ENCODE measurements around the gene ABHD16B.
"Not testable (repeated sequence)": the region's sequence is repeated elsewhere in the genome, so short reads cannot be mapped to it uniquely, and the experiment has no call there.

ABHD16B gene

GRCh38 chr20:63835021-63835858 lies 26.1 kb upstream of the ABHD16B start:
- DNase-seq: no peak

- no peak for DNase-seq
Observed at GRCh38 chr20:63836458-63837344, 24.6 kb upstream of the ABHD16B start.

- no peak for DNase-seq
Observed at GRCh38 chr20:63837479-63837878, 23.8 kb upstream of the ABHD16B start.

- no peak for DNase-seq
Observed at GRCh38 chr20:63839620-63840019, 21.7 kb upstream of the ABHD16B start.

- DNase-seq: no peak
Observed at GRCh38 chr20:63840405-63840828, 20.9 kb upstream of the ABHD16B start.

GRCh38 chr20:63842258-63842657 lies 19.0 kb upstream of the ABHD16B start:
- DNase-seq: no peak

GRCh38 chr20:63843222-63843621 lies 18.1 kb upstream of the ABHD16B start:
- DNase-seq: no peak

- DNase-seq: no peak
Observed at GRCh38 chr20:63843778-63844177, 17.5 kb upstream of the ABHD16B start.

GRCh38 chr20:63844511-63844991 lies 16.7 kb upstream of the ABHD16B start:
- DNase-seq: no peak

- no peak for DNase-seq
Observed at GRCh38 chr20:63846128-63846771, 15.0 kb upstream of the ABHD16B start.

GRCh38 chr20:63846888-63847236 lies 14.4 kb upstream of the ABHD16B start:
- no peak for DNase-seq

GRCh38 chr20:63847237-63848002 lies 13.9 kb upstream of the ABHD16B start:
- no peak for DNase-seq

GRCh38 chr20:63848003-63848911 lies 13.0 kb upstream of the ABHD16B start:
- no peak for DNase-seq

- DNase-seq: peak; percentile 65
Observed at GRCh38 chr20:63850689-63851547, 10.4 kb upstream of the ABHD16B start.

- not testable (repeated sequence) for DNase-seq
Observed at GRCh38 chr20:63851548-63851943, 9.8 kb upstream of the ABHD16B start.

- DNase-seq: not testable (repeated sequence)
Observed at GRCh38 chr20:63853733-63854068, 7.6 kb upstream of the ABHD16B start.

- no peak for DNase-seq
Observed at GRCh38 chr20:63854069-63854765, 7.1 kb upstream of the ABHD16B start.

GRCh38 chr20:63854766-63855362 lies 6.4 kb upstream of the ABHD16B start:
- no peak for DNase-seq

GRCh38 chr20:63855363-63856097 lies 5.8 kb upstream of the ABHD16B start:
- no peak for DNase-seq
